Liver (tissue), 9 donors: ENCODE measurements around the gene DAG1. TPM values are rescaled to one million over a fixed set of nuclear protein-coding genes. Genes with fewer than 3 reads are reported as not detected.

Experiments
- DNase-seq: peaks from one replicate; pipeline ENCODE4 v3.0.0-alpha.2; 2017; ENCODE audit warnings: low spot score
- H3K27ac ChIP-seq, 2 donors: one replicate each; pipeline ENCODE4 v1.7.0; 2013; ENCODE audit warnings: inconsistent platforms in 2 of 2, low read length in 2 of 2, control low read depth in 1 of 2, low read depth in 1 of 2, mild to moderate bottlenecking in 1 of 2
- H3K27me3 ChIP-seq, 4 donors: one replicate each; pipeline versions ENCODE4 v1.6.1 to v1.7.0; 2013; ENCODE audit warnings: low read length in 3 of 4, inconsistent platforms in 1 of 4, mild to moderate bottlenecking in 1 of 4, moderate library complexity in 1 of 4; ENCODE audit not compliant: control insufficient read depth in 4 of 4, insufficient read depth in 4 of 4
- H3K36me3 ChIP-seq, 4 donors: one replicate each; pipeline versions ENCODE4 v1.6.1 to v1.7.0; 2013; ENCODE audit warnings: low read length in 3 of 4, mild to moderate bottlenecking in 3 of 4, low read depth in 1 of 4, moderate library complexity in 1 of 4; ENCODE audit not compliant: control insufficient read depth in 4 of 4, insufficient read depth in 3 of 4
- H3K4me1 ChIP-seq, 4 donors: one replicate each; pipeline versions ENCODE4 v1.6.1 to v1.7.0; 2013; ENCODE audit warnings: low read length in 3 of 4, mild to moderate bottlenecking in 3 of 4, moderate library complexity in 1 of 4; ENCODE audit not compliant: control insufficient read depth in 4 of 4, insufficient read depth in 4 of 4
- H3K4me3 ChIP-seq, 3 donors: one replicate each; pipeline versions ENCODE4 v1.6.1 to v1.7.0; 2013; ENCODE audit warnings: low read length in 3 of 3, control low read depth in 1 of 3, low read depth in 1 of 3, mild to moderate bottlenecking in 1 of 3
- H3K9ac ChIP-seq, 2 donors: one replicate each; pipeline ENCODE4 v1.7.0; 2013; ENCODE audit warnings: low read length in 2 of 2, mild to moderate bottlenecking in 2 of 2, moderate library complexity in 2 of 2, control low read depth in 1 of 2, low read depth in 1 of 2
- H3K9me3 ChIP-seq, 4 donors: one replicate each; pipeline versions ENCODE4 v1.6.1 to v1.7.0; 2013; ENCODE audit warnings: low read length in 3 of 4; ENCODE audit not compliant: control insufficient read depth in 4 of 4
- ATF3 ChIP-seq: IDR thresholded peaks from 2 replicates; pipeline ENCODE4 v1.6.1; 2016; ENCODE audit warnings: antibody characterized with exemption
- CTCF ChIP-seq: fragments of 150-350 bp; IDR thresholded peaks from 2 replicates; pipeline ENCODE4 v1.5.1; 2017; ENCODE audit warnings: improper control_type of control experiment, low read depth, low read length; ENCODE audit not compliant: missing input control
- EGR1 ChIP-seq, 2 donors: IDR thresholded peaks; 2 replicates each; pipeline ENCODE4 v1.6.1; 2016 to 2018; ENCODE audit warnings: antibody characterized with exemption in 2 of 2, low read depth in 2 of 2
- FOXA1 ChIP-seq: IDR thresholded peaks from 2 replicates; pipeline ENCODE4 v1.6.1; 2016; ENCODE audit warnings: antibody characterized with exemption
- FOXA2 ChIP-seq: IDR thresholded peaks from 2 replicates; pipeline ENCODE4 v1.6.1; 2016; ENCODE audit warnings: antibody characterized with exemption
- GABPA ChIP-seq, 2 donors: IDR thresholded peaks in 1 of 2; conservative IDR thresholded peaks in 1 of 2; 2 replicates each; pipeline ENCODE4 v1.6.1; 2016; ENCODE audit warnings: antibody characterized with exemption in 2 of 2, mild to moderate bottlenecking in 1 of 2, moderate library complexity in 1 of 2
- HNF4A ChIP-seq, 2 donors: conservative IDR thresholded peaks; 2 replicates each; pipeline ENCODE4 v1.6.1; 2016; ENCODE audit warnings: antibody characterized with exemption in 2 of 2, mild to moderate bottlenecking in 2 of 2
- HNF4G ChIP-seq: IDR thresholded peaks from 2 replicates; pipeline ENCODE4 v1.6.1; 2016; ENCODE audit warnings: antibody characterized with exemption
- JUND ChIP-seq, 2 donors: IDR thresholded peaks; 2 replicates each; pipeline ENCODE4 v1.6.1; 2016; ENCODE audit warnings: antibody characterized with exemption in 2 of 2
- NR2F2 ChIP-seq: IDR thresholded peaks from 2 replicates; pipeline ENCODE4 v1.6.1; 2016; ENCODE audit warnings: antibody characterized with exemption
- RAD21 ChIP-seq, 2 donors: IDR thresholded peaks; 2 replicates each; pipeline ENCODE4 v1.6.1; 2016; ENCODE audit warnings: antibody characterized with exemption in 2 of 2, mild to moderate bottlenecking in 2 of 2
- RXRA ChIP-seq, 2 donors: IDR thresholded peaks; 2 replicates each; pipeline ENCODE4 v1.6.1; 2017 to 2018; ENCODE audit warnings: antibody characterized with exemption in 2 of 2, mild to moderate bottlenecking in 1 of 2
- SP1 ChIP-seq: IDR thresholded peaks from 2 replicates; pipeline ENCODE4 v1.6.1; 2018; ENCODE audit warnings: antibody characterized with exemption, mild to moderate bottlenecking
- TAF1 ChIP-seq: conservative IDR thresholded peaks from 2 replicates; pipeline ENCODE4 v1.6.1; 2016; ENCODE audit warnings: antibody characterized with exemption, mild to moderate bottlenecking
- YY1 ChIP-seq: IDR thresholded peaks from 2 replicates; pipeline ENCODE4 v1.6.1; 2016; ENCODE audit warnings: antibody characterized with exemption, mild to moderate bottlenecking
- WGBS: extraction: QIAGEN DNeasy Blood & Tissue Kit; methylation state at CpG from one replicate; pipeline ENCODE4 v1.1.7; 2013; 5-methylcytosine and 5-hydroxymethylcytosine counted together
- polyA plus RNA-seq, 2 donors: library from polyadenylated mRNA; stranded (reverse) in 1 of 2; unstranded in 1 of 2; fragments of 200-250 nt in 1 of 2; fragments of >200 nt in 1 of 2; fragmentation: Nextera tagmentation in 1 of 2; extraction: Ambion mirVana in 1 of 2; gene quantifications; one replicate each; pipeline versions ENCODE4 v1.2.1 to v1.2.3, GENCODE V29; 2013 to 2015
- total RNA-seq, 2 donors: library from RNA; depleted of rRNA; stranded (reverse); fragments of >200 nt; gene quantifications; one replicate each; pipeline ENCODE4 v1.2.3, GENCODE V29; 2014
- donor health status: healthy.
- donor health status: healthy.
- donor health status: healthy.
- donor health status: healthy.
- donor health status: healthy.

DAG1 gene
- total and polyA plus RNA-seq, 4 donors, result 12.1 to 54.4 (median 28.5) TPM

- no peak for TF ChIP-seq HNF4A (conservative IDR thresholded peaks at IDR 0.05)
- TF ChIP-seq ATF3, result no peak
- TF ChIP-seq FOXA2, result no peak
- no peak for TF ChIP-seq CTCF
- TF ChIP-seq NR2F2, result no peak
- TF ChIP-seq EGR1 (IDR thresholded peaks at IDR 0.05; ENCODE audit: low read depth in 2 of 2), result no peak
- TF ChIP-seq GABPA (IDR thresholded peaks at IDR 0.05 in 1 of 2, conservative IDR thresholded peaks at IDR 0.05 in 1 of 2), result no peak
- TF ChIP-seq RAD21 (IDR thresholded peaks at IDR 0.05), result no peak
- TF ChIP-seq YY1, result no peak
- no peak for TF ChIP-seq SP1
- no peak for TF ChIP-seq JUND (IDR thresholded peaks at IDR 0.05)
- Histone ChIP-seq H3K27ac (peak overlapping the region; percentile 77 to 92), H3K9ac (no peak overlapping the region), H3K9me3 (no peaks in the 10 kb centered on the region), H3K4me1 (peaks cover 9 to 35% (median 19%) of the 10 kb centered on the region in 4 donors), H3K36me3 (no peaks in the 10 kb centered on the region), H3K4me3 (no peak overlapping the region), H3K27me3 (no peaks in the 10 kb centered on the region)
- 97% methylated on average over 2 of the region's 2 CpGs for WGBS
- DNase-seq, result no peak
These were observed 31.8 kb downstream of the DAG1 start for GRCh38 chr3:49501842-49502241.

DNA sequence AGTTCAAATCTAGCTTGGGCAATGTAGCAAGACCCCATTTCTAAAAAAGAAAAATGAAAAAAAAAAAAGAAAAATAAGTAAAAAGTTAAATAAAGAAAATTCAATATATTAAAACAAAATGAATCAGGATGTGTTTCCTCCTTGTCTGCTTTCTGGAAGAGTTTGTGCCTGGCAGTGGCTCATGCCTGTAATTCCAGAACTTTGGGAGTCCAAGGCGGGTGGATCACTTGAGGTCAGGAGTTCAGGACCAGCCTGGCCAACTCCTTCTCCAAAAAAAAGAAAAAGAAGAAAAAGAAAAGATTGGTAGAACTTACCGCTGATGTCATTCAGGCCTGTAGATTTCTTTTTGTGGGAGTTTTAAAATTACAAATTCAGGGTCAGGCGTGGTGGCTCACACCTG, 36.8 kb downstream of the DAG1 start:
- H3K4me1 ChIP-seq, result peaks cover 0 to 3% (median 0%) of the 10 kb centered on the region in 4 donors
- TF ChIP-seq HNF4G (no peak), NR2F2 (no peak), JUND (IDR thresholded peaks at IDR 0.05) (no peak), RAD21 (IDR thresholded peaks at IDR 0.05) (no peak), EGR1 (IDR thresholded peaks at IDR 0.05; ENCODE audit: low read depth in 2 of 2) (no peak), TAF1 (no peak), RXRA (IDR thresholded peaks at IDR 0.05) (no peak), YY1 (no peak), GABPA (IDR thresholded peaks at IDR 0.05 in 1 of 2, conservative IDR thresholded peaks at IDR 0.05 in 1 of 2) (no peak), FOXA1 (no peak), HNF4A (conservative IDR thresholded peaks at IDR 0.05) (no peak), CTCF (no peak)
- WGBS, result 94% methylated on average over 3 of the region's 3 CpGs
- DNase-seq, result no peak
- no peak overlapping the region for H3K27ac ChIP-seq
- no peaks in the 10 kb centered on the region for H3K9me3 ChIP-seq
- H3K27me3 ChIP-seq, result no peaks in the 10 kb centered on the region
- no peak overlapping the region for H3K4me3 ChIP-seq
- peaks cover 3 to 9% (median 8%) of the 10 kb centered on the region in 4 donors for H3K36me3 ChIP-seq
- H3K9ac ChIP-seq, result no peak overlapping the region
